Measurements from ENCODE around the gene KLK4. TPM values are rescaled to one million over a fixed set of nuclear protein-coding genes. Genes with fewer than 3 reads are reported as not detected.

KLK4 gene
- total and polyA plus RNA-seq, 9 of the 15 experiments (the other 6 are each of a cell fraction or from before 2014, with no cell fraction given) = not detected

DNA sequence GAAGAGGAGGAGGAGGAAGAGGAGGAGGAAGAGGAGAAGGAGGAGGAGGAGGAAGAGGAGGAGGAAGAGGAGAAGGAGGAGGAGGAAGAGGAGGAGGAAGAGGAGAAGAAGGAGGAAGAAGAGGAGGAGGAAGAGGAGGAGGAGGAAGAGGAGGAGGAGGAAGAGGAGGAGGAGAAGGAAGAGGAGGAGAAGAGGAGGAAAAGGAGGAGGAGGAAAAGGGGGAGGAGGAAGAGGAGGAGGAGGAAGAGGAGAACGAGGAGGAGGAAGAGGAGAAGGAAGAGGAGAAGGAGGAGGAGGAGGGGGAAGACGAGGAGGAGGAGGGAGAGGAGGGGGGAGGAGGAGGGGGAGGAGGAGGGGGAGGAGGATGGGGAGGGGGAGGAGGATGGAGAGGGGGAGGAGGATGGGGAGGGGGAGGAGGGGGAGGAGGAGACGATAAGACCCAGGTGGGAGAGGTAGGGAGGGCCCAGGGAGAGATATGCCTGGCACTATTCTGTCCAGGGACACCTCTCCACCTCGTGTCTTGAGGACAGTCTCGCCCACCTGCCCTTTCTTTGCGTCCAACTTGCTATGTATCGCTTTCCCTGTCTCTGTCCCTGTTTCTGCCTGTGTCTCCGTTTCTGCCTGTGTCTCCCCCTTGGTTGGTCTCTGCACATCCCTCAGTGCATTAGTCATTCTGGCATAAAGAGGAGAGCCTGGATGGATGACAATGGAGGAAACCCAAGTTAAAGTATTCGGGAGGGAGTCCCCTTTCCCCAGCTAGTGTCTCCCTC is 48.7 kb upstream of the KLK4 start:
- CTCF ChIA-PET (ENCODE audit: low intra/inter-chr PET ratio) = no interaction called here
- H3K36me3 ChIP-seq (ENCODE audit: control insufficient read depth, insufficient read depth, low read length) = no peaks in the 10 kb centered on the region
- H3K4me3 ChIP-seq = no peak overlapping the region
- in situ Hi-C loops (cut with MboI) (no loop called here), intact Hi-C loops (cut with micrococcal nuclease) (no loop called here)
- no peak for DNase-seq (ENCODE audit: extremely low read depth in 1 of 4, low spot score in 3 of 4)
- H4K20me1 ChIP-seq (replicated peaks; ENCODE audit: control insufficient read depth, insufficient read depth, low read length) = no peaks in the 10 kb centered on the region
- H3K27ac ChIP-seq (ENCODE audit: extremely low read depth, low read depth, low read length) = no peak overlapping the region
- no peak overlapping the region for H2AFZ ChIP-seq (ENCODE audit: low read depth, low read length)
- no TSS peak for BruUV-seq (replicated peaks)
- WGBS (ENCODE audit: insufficient coverage, low coverage, missing lambda C conversion rate) = 0% methylated on average over 6 of the region's 9 CpGs
- no peak for FAIRE-seq
- H3K4me2 ChIP-seq (ENCODE audit: insufficient read depth, low read length) = no peak overlapping the region
- no peaks in the 10 kb centered on the region for H3K9me1 ChIP-seq (ENCODE audit: control insufficient read depth, insufficient read depth, low read length)
- peaks cover 4 to 29% of the 10 kb centered on the region in 2 experiments; a peak in 4 of 5 replicates for H3K27me3 ChIP-seq (ENCODE audit: control insufficient read depth in 2 of 2, insufficient read depth in 2 of 2, low read length in 2 of 2)
- no peak overlapping the region for H3K9ac ChIP-seq (ENCODE audit: insufficient read depth in 1 of 2, low read depth in 2 of 2, low read length in 2 of 2)
- peak; percentile 94 for TF ChIP-seq ZNF263 (CRISPR knock-in tag; IDR thresholded peaks at IDR 0.05; ENCODE audit: borderline replicate concordance)
- TF ChIP-seq RBM14 (IDR thresholded peaks at IDR 0.05; ENCODE audit: borderline replicate concordance, insufficient read depth, low read depth, low read length) = no peak
- no peak for TF ChIP-seq FOS (IDR thresholded peaks at IDR 0.05; ENCODE audit: extremely low read depth, insufficient read length)
- no peak for TF ChIP-seq XRCC3 (IDR thresholded peaks at IDR 0.05)
- H3K79me2 ChIP-seq (ENCODE audit: control insufficient read depth, insufficient read depth, low read length) = no peaks in the 10 kb centered on the region
- POLR2A ChIA-PET = no interaction called here
- ATAC-seq = no peak
- no peaks in the 10 kb centered on the region for H3K9me3 ChIP-seq (replicated peaks; ENCODE audit: control insufficient read depth, insufficient read depth, low read depth, low read length)
- no peaks in the 10 kb centered on the region for H3K4me1 ChIP-seq (replicated peaks in 1 of 2; ENCODE audit: control insufficient read depth in 2 of 2, insufficient read depth in 2 of 2, low read length in 2 of 2)

DNA sequence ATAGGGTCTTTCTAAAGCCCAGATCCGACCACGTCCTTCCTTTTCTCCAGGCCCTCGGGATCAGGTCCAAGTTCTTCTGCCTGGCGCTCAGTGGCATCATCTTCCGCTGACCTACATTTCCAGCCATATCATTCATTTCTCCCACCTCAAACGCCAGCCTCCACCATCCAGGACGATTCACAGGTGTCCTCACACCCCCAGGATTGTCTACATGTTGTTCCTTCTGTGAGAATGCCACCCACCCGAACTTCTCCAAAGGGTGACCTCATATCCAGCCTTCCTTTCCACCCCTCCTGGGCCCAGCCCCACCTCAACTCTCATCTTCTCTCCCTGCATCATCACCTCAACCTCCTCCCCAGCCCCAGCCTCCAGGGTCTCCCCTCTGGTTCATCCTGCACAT is 46.4 kb upstream of the KLK4 start:
- ChIA-PET POLR2A (no interaction called here), CTCF (ENCODE audit: low intra/inter-chr PET ratio) (no interaction called here)
- FAIRE-seq (no peak), DNase-seq (ENCODE audit: extremely low read depth in 1 of 4, low spot score in 3 of 4) (no peak), ATAC-seq (no peak)
- Histone ChIP-seq H3K4me2 (ENCODE audit: insufficient read depth, low read length) (no peak overlapping the region), H2AFZ (ENCODE audit: low read depth, low read length) (no peak overlapping the region), H3K4me1 (replicated peaks in 1 of 2; ENCODE audit: control insufficient read depth in 2 of 2, insufficient read depth in 2 of 2, low read length in 2 of 2) (no peaks in the 10 kb centered on the region), H3K4me3 (no peak overlapping the region), H3K36me3 (ENCODE audit: control insufficient read depth, insufficient read depth, low read length) (no peaks in the 10 kb centered on the region), H4K20me1 (replicated peaks; ENCODE audit: control insufficient read depth, insufficient read depth, low read length) (no peaks in the 10 kb centered on the region), H3K9me1 (ENCODE audit: control insufficient read depth, insufficient read depth, low read length) (no peaks in the 10 kb centered on the region), H3K9me3 (replicated peaks; ENCODE audit: control insufficient read depth, insufficient read depth, low read depth, low read length) (no peaks in the 10 kb centered on the region), H3K9ac (ENCODE audit: insufficient read depth in 1 of 2, low read depth in 2 of 2, low read length in 2 of 2) (no peak overlapping the region), H3K27me3 (ENCODE audit: control insufficient read depth in 2 of 2, insufficient read depth in 2 of 2, low read length in 2 of 2) (peaks cover 11 to 32% of the 10 kb centered on the region in 2 experiments; a peak in 4 of 5 replicates), H3K79me2 (ENCODE audit: control insufficient read depth, insufficient read depth, low read length) (no peaks in the 10 kb centered on the region), H3K27ac (ENCODE audit: extremely low read depth, low read depth, low read length) (no peak overlapping the region)
- BruUV-seq (replicated peaks) = no TSS peak
- in situ Hi-C loops (cut with MboI) = no loop called here
- WGBS (ENCODE audit: insufficient coverage, low coverage, missing lambda C conversion rate) = 2% methylated on average over 8 of the region's 8 CpGs
- intact Hi-C loops (cut with micrococcal nuclease) = no loop called here
- TF ChIP-seq NFRKB (IDR thresholded peaks at IDR 0.05; ENCODE audit: low read depth) (no peak), BACH1 (tag; IDR thresholded peaks at IDR 0.05) (no peak), CXXC5 (CRISPR knock-in tag; IDR thresholded peaks at IDR 0.05) (no peak)

All from K562 (cell line).